Lower lobe of right lung (tissue), 2 donors: ENCODE measurements around the gene ABR. TPM values are rescaled to one million over a fixed set of nuclear protein-coding genes. Genes with fewer than 3 reads are reported as not detected.
A peak's percentile ranks its signal among the peaks of the same experiment; 100 is the strongest.

Source experiments
- ATAC-seq, 2 donors: fragments of 200-7000 bp; cut with Tn5 transposase; one replicate each; pipeline ENCODE4 v1.9.1; 2020 to 2022; ENCODE audit warnings: mild to moderate bottlenecking in 2 of 2, moderate library complexity in 2 of 2
- DNase-seq: peaks from one replicate; pipeline ENCODE4 v3.0.0-alpha.2; 2020
- H3K27ac ChIP-seq: fragments of 200-600 bp; one replicate; pipeline ENCODE4 v1.8.0; 2022
- H3K27me3 ChIP-seq: fragments of 200-600 bp; one replicate; pipeline ENCODE4 v1.8.0; 2022; ENCODE audit warnings: low read depth
- H3K36me3 ChIP-seq: fragments of 200-600 bp; one replicate; pipeline ENCODE4 v1.8.0; 2022; ENCODE audit warnings: mild to moderate bottlenecking
- H3K4me1 ChIP-seq: fragments of 200-600 bp; one replicate; pipeline ENCODE4 v1.8.0; 2022
- H3K4me3 ChIP-seq: fragments of 200-600 bp; one replicate; pipeline ENCODE4 v1.8.0; 2022; ENCODE audit warnings: mild to moderate bottlenecking
- H3K9me3 ChIP-seq: fragments of 200-600 bp; one replicate; pipeline ENCODE4 v1.8.0; 2022
- intact Hi-C: fragments of 100-400 bp; cut with DNase I; formaldehyde crosslinking; loops from one replicate; pipeline ENCODE4 v1.11.0; 2022
- total RNA-seq: library from RNA; stranded (reverse); fragmentation: NEBNext Ultra II Directional; extraction: Animal tissue kit (Norgen Biotek cat#: 25700); gene quantifications from one replicate; pipeline ENCODE4 v1.2.1, GENCODE V29; 2021
- TF ChIP-seq, protein P1 (sequence below): fragments of 200-600 bp; IDR thresholded peaks from one replicate; pipeline ENCODE4 v1.8.0; 2022; ENCODE audit warnings: antibody characterized with exemption, mild to moderate bottlenecking
- donor health status: DM: no; HTN: yes; CAD: no; lungs with severe emphysema.

ABR gene
- total RNA-seq, 1 donor from 2014 or later, result 212 TPM

DNA sequence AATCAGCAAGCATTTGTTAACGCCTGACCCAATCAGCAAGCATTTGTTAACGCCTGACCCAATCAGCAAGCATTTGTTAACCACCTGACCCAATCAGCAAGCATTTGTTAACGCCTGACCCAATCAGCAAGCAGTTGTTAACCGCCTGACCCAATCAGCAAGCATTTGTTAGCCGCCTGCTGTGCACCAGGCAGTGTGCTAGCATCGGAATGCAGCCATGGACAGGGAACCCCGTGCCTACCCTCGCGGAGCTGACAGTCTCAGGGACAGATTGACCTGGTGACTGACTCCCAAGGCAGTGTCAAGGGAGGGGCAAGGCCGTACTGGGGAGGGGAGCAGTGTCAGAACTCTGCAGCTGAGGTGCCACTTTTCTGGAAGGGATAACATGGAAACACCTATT lies 66.9 kb downstream of the ABR start:
- Histone ChIP-seq H3K27ac (no peak overlapping the region), H3K4me3 (no peak overlapping the region), H3K9me3 (no peaks in the 10 kb centered on the region), H3K36me3 (no peaks in the 10 kb centered on the region), H3K4me1 (peaks cover 55% of the 10 kb centered on the region), H3K27me3 (no peaks in the 10 kb centered on the region)
- TF ChIP-seq, protein P1, sequence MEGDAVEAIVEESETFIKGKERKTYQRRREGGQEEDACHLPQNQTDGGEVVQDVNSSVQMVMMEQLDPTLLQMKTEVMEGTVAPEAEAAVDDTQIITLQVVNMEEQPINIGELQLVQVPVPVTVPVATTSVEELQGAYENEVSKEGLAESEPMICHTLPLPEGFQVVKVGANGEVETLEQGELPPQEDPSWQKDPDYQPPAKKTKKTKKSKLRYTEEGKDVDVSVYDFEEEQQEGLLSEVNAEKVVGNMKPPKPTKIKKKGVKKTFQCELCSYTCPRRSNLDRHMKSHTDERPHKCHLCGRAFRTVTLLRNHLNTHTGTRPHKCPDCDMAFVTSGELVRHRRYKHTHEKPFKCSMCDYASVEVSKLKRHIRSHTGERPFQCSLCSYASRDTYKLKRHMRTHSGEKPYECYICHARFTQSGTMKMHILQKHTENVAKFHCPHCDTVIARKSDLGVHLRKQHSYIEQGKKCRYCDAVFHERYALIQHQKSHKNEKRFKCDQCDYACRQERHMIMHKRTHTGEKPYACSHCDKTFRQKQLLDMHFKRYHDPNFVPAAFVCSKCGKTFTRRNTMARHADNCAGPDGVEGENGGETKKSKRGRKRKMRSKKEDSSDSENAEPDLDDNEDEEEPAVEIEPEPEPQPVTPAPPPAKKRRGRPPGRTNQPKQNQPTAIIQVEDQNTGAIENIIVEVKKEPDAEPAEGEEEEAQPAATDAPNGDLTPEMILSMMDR, result no peak
- DNase-seq (peak; percentile 44), ATAC-seq (no peak)
- intact Hi-C loops, result no loop called here

DNA sequence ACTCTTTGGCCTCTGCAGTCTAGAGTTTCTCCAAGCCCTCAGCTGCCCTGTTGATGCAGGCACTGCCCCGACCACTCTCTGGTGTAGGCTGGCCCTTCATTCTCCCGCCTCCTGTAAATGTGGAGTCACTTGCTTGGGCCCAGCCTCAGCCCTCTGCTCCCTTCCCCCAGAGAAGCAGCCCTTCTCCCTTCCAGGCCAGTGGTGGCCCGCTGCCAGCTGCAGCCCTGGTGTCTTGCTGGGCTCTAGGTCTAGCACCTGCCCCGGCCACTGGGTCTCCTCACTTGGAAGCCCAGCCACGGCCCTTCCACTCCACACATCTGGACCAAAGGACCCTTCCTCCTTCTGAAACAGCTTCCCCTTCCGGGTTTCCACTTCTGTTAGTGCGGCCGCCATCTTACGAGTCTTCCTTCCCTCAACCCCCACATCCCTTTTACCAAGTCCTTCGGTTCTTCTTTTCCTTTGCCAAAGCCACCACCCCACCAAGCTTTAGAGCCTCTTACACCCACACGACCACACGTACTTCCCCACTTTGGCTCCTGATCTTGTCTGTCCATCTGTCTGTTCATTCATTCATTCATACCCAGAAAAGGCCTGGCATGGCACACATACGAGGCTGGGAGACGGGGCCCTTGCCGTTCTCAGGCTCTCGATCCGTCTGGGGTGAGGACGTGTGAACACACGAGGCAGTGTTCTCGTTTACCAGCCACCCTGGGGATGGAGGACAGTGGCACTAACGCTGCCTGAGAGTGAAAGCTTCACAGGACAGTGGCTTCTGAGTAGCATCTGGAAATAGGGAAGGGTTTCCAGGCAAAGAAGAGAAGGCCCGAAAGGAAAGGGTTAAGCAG lies 68.0 kb downstream of the ABR start:
- DNase-seq, result peak; percentile 74
- Histone ChIP-seq H3K9me3 (no peaks in the 10 kb centered on the region), H3K4me3 (peak overlapping the region; percentile 6), H3K27me3 (no peaks in the 10 kb centered on the region), H3K36me3 (peaks cover under 1% of the 10 kb centered on the region), H3K4me1 (peaks cover 66% of the 10 kb centered on the region), H3K27ac (peak overlapping the region; percentile 83)
- TF ChIP-seq, protein P1, result no peak
- intact Hi-C loops, result no loop called here
- ATAC-seq, result peak in 1 of 2 donors; percentile 2

DNA sequence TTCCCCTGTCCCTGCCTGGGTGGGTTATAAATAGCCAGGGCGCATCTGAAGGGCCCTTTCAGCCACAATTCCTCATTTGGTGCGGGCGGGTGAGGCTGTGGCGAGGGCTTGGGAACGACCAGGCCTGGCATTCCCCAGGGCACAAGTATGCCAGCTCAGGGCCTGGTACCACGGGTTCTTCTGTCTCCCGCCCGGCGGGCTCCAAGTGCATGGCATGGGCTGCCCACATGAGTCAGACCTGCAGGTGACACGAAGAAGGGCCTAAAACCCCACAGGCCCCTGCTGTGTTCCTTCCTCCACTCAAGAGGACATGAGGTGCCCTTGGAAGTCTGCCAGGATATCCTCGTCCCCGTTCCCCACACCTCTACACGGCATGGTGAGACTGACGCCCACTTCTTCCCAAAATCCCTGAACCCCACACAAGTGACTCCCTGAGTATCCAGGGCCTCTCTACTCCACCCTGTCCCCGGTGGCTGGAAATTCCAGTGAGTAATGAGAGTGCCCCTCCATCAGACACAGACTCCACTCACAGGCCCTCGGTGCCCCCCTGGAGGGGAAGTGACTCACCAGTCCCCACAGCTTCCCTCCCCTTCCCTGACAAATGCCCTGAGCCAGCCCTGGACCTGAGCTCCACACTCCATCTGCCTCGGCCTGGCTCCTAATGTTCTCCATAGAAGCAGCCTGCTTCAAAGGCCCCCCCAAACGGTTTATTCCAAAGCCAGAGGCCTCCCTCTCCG lies 68.8 kb downstream of the ABR start:
- Histone ChIP-seq H3K4me3 (peak overlapping the region; percentile 6), H3K4me1 (peaks cover 67% of the 10 kb centered on the region), H3K27me3 (no peaks in the 10 kb centered on the region), H3K36me3 (peaks cover 3% of the 10 kb centered on the region), H3K9me3 (no peaks in the 10 kb centered on the region), H3K27ac (peak overlapping the region; percentile 83)
- DNase-seq (peak; percentile 87), ATAC-seq (peak; percentile 57 to 65)
- TF ChIP-seq, protein P1, result no peak
- intact Hi-C loops, result no loop called here

DNA sequence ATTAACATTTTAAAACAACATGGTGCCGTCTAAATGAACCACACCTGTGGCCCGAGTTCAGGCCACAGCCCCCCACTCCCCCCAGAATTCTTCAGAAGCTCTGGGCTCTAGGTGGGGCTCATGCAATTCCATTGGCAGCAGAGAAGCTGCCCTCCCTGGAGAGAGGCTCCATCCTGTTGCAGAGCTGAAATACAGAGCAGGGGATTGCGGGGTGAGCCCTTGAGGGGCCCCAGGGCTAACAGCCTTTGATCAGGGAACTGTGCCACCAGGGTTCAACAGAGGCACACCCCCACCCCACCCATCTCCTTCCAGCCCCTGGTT lies 69.3 kb downstream of the ABR start:
- H3K4me3 ChIP-seq, result no peak overlapping the region
- peaks cover 67% of the 10 kb centered on the region for H3K4me1 ChIP-seq
- H3K27ac ChIP-seq, result peak overlapping the region; percentile 83
- intact Hi-C loops, result no loop called here
- peaks cover 5% of the 10 kb centered on the region for H3K36me3 ChIP-seq
- no peaks in the 10 kb centered on the region for H3K9me3 ChIP-seq
- DNase-seq (no peak), ATAC-seq (no peak)
- no peaks in the 10 kb centered on the region for H3K27me3 ChIP-seq
- TF ChIP-seq, protein P1, result no peak

DNA sequence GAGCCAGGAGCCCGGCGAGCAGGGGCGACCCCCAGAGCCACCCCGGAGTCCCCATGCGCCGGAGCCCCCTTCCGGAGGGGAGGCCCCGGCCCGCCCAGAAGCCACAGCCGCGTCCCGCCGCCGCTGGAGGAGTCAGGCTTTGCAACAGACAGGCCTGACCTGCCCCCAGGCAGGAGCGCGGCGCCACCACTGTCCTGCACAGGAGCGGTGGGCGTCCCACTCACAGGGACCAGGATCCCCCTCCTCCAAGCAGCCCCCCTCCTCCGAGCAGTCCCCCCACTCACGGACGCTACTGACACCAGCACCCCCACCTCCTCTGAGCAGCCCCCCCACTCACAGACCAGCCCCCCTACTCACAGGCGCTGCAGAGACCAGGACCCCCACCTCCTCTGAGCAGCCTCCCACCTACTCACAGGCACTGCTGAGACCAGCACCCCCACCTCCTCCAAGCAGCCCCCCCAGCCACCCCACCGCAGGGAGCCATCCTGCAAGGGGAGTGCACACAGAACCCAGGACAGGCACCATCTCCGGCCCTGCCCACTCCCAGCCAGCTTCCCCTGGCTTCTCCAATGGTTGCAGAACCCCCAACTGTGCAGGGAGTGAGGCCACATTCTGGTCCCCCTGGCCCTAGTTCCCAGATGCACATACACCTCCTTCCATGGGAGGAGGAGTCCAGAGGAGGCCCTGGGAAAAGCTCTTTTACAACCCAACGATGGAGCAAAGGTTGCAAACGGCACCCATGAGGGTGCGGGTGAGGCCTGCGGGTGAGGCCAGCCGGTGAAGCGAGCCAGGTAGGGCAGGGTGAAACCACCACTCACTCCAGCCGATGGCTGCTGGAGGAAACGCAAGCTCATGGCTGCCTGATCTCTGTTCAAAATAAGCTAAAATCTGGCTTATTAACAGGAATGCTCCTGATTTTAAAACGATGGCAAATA lies 69.9 kb downstream of the ABR start:
- no peaks in the 10 kb centered on the region for H3K9me3 ChIP-seq
- no peak for DNase-seq
- peak overlapping the region; percentile 89 for H3K27ac ChIP-seq
- ATAC-seq, result peak; percentile 1 to 3
- intact Hi-C loops, result no loop called here
- H3K4me1 ChIP-seq, result peaks cover 62% of the 10 kb centered on the region
- peak overlapping the region; percentile 81 for H3K4me3 ChIP-seq
- H3K36me3 ChIP-seq, result peaks cover 9% of the 10 kb centered on the region
- H3K27me3 ChIP-seq, result no peaks in the 10 kb centered on the region
- TF ChIP-seq, protein P1, result no peak
